Measurements from ENCODE around the gene MSL3B.
A peak's percentile ranks its signal among the peaks of the same experiment; 100 is the strongest.

Gene MSL3B

GRCh38 chr2:233822101-233822771 is 46.0 kb downstream of the MSL3B start:
- intact Hi-C loops (cut with DNase I), result no loop called here
- H3K4me3 ChIP-seq, result no peak overlapping the region
- DNase-seq, result peak; percentile 60
- no peaks in the 10 kb centered on the region for H3K27me3 ChIP-seq
- no peaks in the 10 kb centered on the region for H3K36me3 ChIP-seq
- H3K4me1 ChIP-seq, result no peaks in the 10 kb centered on the region
- H3K27ac ChIP-seq, result no peak overlapping the region
- 82 to 90% methylated on average over 21 of the region's 21 CpGs for WGBS, 2 donors
- no peaks in the 10 kb centered on the region for H3K9me3 ChIP-seq
- TF ChIP-seq CTCF (IDR thresholded peaks at IDR 0.05) (no peak), EP300 (IDR thresholded peaks at IDR 0.05) (no peak), POLR2AphosphoS5 (IDR thresholded peaks at IDR 0.05) (no peak), POLR2A (IDR thresholded peaks at IDR 0.05) (no peak)

- Histone ChIP-seq H3K4me1 (no peaks in the 10 kb centered on the region), H3K36me3 (no peaks in the 10 kb centered on the region), H3K9me3 (no peaks in the 10 kb centered on the region), H3K27me3 (no peaks in the 10 kb centered on the region), H3K27ac (no peak overlapping the region), H3K4me3 (no peak overlapping the region)
- no peak for TF ChIP-seq CTCF (IDR thresholded peaks at IDR 0.05)
- no peak for TF ChIP-seq POLR2AphosphoS5 (IDR thresholded peaks at IDR 0.05)
- no peak for TF ChIP-seq POLR2A (IDR thresholded peaks at IDR 0.05)
- no peak for TF ChIP-seq EP300 (IDR thresholded peaks at IDR 0.05)
- intact Hi-C loops (cut with DNase I), result no loop called here
- 93 to 95% methylated on average over 8 of the region's 8 CpGs for WGBS, 2 donors
- DNase-seq, result peak; percentile 25
These were observed 46.5 kb downstream of the MSL3B start for GRCh38 chr2:233821709-233822100.

- Histone ChIP-seq H3K27ac (no peak overlapping the region), H3K27me3 (no peaks in the 10 kb centered on the region), H3K36me3 (no peaks in the 10 kb centered on the region), H3K4me3 (no peak overlapping the region), H3K4me1 (no peaks in the 10 kb centered on the region), H3K9me3 (no peaks in the 10 kb centered on the region)
- peak; percentile 15 for DNase-seq
- TF ChIP-seq EP300 (IDR thresholded peaks at IDR 0.05) (no peak), POLR2A (IDR thresholded peaks at IDR 0.05) (no peak), POLR2AphosphoS5 (IDR thresholded peaks at IDR 0.05) (no peak), CTCF (IDR thresholded peaks at IDR 0.05) (no peak)
- intact Hi-C loops (cut with DNase I), result no loop called here
- 88 to 96% methylated on average over 3 of the region's 3 CpGs for WGBS, 2 donors
These were observed 47.0 kb downstream of the MSL3B start for GRCh38 chr2:233821196-233821595.

GRCh38 chr2:233820774-233821105 is 47.4 kb downstream of the MSL3B start:
- no peaks in the 10 kb centered on the region for H3K4me1 ChIP-seq
- H3K36me3 ChIP-seq, result no peaks in the 10 kb centered on the region
- no peaks in the 10 kb centered on the region for H3K27me3 ChIP-seq
- 87 to 94% methylated on average over 6 of the region's 6 CpGs for WGBS, 2 donors
- intact Hi-C loops (cut with DNase I), result no loop called here
- no peak overlapping the region for H3K27ac ChIP-seq
- H3K4me3 ChIP-seq, result no peak overlapping the region
- no peak for TF ChIP-seq POLR2A (IDR thresholded peaks at IDR 0.05)
- TF ChIP-seq POLR2AphosphoS5 (IDR thresholded peaks at IDR 0.05), result no peak
- no peak for TF ChIP-seq CTCF (IDR thresholded peaks at IDR 0.05)
- TF ChIP-seq EP300 (IDR thresholded peaks at IDR 0.05), result no peak
- no peaks in the 10 kb centered on the region for H3K9me3 ChIP-seq
- peak; percentile 32 for DNase-seq
